ENCODE results near the gene SMYD3. TPM values are rescaled to one million over a fixed set of nuclear protein-coding genes. Genes with fewer than 3 reads are reported as not detected.

Gene SMYD3
- total RNA-seq, 1 experiment from 2014 or later = 35.1 TPM

DNA sequence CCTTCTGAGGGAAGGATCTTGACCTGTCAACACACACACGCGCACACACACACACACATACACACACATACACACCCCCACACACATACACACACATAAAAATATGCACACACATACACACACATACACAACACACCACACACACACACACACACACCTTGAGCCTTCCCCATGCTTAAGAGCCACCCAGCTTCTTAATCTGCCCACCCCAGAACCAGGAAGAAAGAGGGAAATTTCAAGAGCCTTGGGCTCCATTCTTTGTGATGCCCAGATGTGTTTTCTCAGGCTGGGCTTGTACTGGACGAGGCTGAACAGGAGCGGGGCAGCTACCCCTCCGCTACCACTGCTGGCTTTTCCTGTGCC, 708.7 kb downstream of the SMYD3 start:
- no TSS peak for BruUV-seq (replicated peaks)
- CTCF ChIA-PET = interaction anchor here (1.3 kb wide), 1 partner anchor 11 kb away, joined by 3 read pairs; no protein-coding TSS in a partner anchor

DNA sequence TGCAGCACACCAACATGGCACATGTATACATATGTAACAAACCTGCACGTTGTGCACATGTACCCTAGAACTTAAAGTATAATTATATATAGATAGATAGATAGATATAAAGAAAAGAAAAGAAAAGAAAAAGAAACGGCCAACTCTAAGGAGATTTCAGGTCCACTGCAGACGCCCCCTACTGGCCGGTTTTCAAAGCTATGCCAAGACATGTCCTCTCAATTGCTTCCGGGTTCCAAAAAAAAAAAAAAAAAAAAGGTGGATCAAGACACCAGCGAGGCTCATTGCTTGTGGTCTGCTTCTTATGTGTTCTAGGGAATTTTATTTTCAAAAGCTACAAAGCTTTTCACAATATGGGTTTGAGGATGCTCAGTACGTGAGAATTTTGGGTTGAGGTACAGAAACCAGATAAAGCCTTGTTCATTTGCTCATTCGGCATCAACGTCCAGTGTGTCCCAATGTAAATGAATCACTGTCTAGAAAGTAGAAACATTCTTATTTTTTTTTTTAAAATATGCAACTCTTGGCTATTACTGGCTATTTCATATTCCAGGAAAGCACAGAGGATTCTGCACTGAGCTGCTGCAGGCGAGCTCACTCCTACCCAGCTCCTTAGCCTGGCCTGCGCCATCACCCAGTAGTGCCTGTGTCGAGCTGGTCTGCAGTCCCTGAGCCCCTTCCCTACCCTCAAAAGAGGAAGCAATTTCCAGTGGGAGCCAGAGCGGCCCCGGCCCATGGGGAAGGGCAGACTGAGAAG, 709.3 kb downstream of the SMYD3 start:
- intact Hi-C loops (cut with micrococcal nuclease; ENCODE audit: unreplicated experiment) = no loop called here
- Mint-ChIP-seq H3K9me3 (ENCODE audit: low read depth, unreplicated experiment) (no peaks in the 10 kb centered on the region), H3K36me3 (ENCODE audit: insufficient read depth, unreplicated experiment) (no peaks in the 10 kb centered on the region), H3K27me3 (ENCODE audit: unreplicated experiment) (no peaks in the 10 kb centered on the region), H3K4me1 (ENCODE audit: low read depth, unreplicated experiment) (no peaks in the 10 kb centered on the region), H3K4me3 (ENCODE audit: low read depth, unreplicated experiment) (no peak overlapping the region), H3K27ac (ENCODE audit: unreplicated experiment) (no peak overlapping the region)
- BruUV-seq (replicated peaks) = no TSS peak
- CTCF ChIA-PET = interaction anchor here (0.7 to 1.3 kb wide), 2 partner anchors 11 to 15 kb away, joined by 3 read pairs; no protein-coding TSS in a partner anchor
- TF ChIP-seq, protein P1, sequence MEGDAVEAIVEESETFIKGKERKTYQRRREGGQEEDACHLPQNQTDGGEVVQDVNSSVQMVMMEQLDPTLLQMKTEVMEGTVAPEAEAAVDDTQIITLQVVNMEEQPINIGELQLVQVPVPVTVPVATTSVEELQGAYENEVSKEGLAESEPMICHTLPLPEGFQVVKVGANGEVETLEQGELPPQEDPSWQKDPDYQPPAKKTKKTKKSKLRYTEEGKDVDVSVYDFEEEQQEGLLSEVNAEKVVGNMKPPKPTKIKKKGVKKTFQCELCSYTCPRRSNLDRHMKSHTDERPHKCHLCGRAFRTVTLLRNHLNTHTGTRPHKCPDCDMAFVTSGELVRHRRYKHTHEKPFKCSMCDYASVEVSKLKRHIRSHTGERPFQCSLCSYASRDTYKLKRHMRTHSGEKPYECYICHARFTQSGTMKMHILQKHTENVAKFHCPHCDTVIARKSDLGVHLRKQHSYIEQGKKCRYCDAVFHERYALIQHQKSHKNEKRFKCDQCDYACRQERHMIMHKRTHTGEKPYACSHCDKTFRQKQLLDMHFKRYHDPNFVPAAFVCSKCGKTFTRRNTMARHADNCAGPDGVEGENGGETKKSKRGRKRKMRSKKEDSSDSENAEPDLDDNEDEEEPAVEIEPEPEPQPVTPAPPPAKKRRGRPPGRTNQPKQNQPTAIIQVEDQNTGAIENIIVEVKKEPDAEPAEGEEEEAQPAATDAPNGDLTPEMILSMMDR (IDR thresholded peaks at IDR 0.05; ENCODE audit: unreplicated experiment) = peak; percentile 38
- DNase-seq = peak; percentile 23

More for the DNA sequence above, 708.7 kb downstream of the SMYD3 start:
- Mint-ChIP-seq H3K36me3 (ENCODE audit: insufficient read depth, unreplicated experiment) (no peaks in the 10 kb centered on the region), H3K4me1 (ENCODE audit: low read depth, unreplicated experiment) (no peaks in the 10 kb centered on the region), H3K27ac (ENCODE audit: unreplicated experiment) (no peak overlapping the region), H3K9me3 (ENCODE audit: low read depth, unreplicated experiment) (no peaks in the 10 kb centered on the region), H3K27me3 (ENCODE audit: unreplicated experiment) (no peaks in the 10 kb centered on the region), H3K4me3 (ENCODE audit: low read depth, unreplicated experiment) (no peak overlapping the region)
- TF ChIP-seq, protein P1 (IDR thresholded peaks at IDR 0.05; ENCODE audit: unreplicated experiment) = no peak
- no peak for DNase-seq
- intact Hi-C loops (cut with micrococcal nuclease; ENCODE audit: unreplicated experiment) = no loop called here

DNA sequence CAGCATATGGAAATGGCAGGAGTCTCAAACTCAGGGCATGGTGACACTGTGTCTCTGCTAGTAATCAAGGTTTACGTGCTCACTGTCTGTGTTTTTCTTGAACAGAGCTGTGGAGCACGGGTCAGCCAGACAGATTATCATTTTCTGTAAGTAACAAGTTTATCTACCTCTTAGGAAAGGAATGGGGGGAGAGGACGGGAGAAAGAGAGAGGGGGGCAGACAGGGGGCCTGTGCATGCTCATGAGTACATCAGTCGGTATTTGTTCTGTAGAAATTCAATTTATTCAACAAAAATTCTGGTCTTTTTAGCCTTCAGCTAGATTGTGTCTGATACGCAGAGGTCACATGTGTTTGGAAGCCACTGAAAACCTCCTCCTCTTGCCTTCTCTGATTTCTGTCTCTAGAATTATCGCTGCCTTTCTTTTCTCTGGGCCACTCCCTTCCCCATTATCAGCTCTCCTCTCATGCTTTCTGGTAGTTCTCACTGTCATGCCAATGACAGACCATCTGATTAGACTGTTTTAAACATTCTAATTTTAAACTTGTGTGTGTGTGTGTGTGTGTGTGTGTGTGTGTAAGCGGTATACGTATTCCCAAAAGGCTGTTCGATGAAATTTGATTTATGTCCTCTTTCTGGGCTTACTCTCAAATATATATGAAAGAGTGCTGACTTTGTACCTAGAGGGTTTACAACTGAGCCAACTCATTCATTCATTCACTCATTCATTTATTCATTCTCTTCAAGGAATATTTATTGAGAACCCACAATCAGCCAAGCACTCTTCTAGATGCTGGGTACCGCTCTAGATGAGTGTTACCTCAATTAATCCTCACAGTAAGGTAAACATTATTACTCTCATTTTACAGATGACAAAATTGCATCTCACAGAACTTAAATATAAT, 715.4 kb downstream of the SMYD3 start:
- peaks cover 13% of the 10 kb centered on the region for H3K4me1 Mint-ChIP-seq (ENCODE audit: low read depth, unreplicated experiment)
- no peak overlapping the region for H3K27ac Mint-ChIP-seq (ENCODE audit: unreplicated experiment)
- CTCF ChIA-PET = no interaction called here
- no peaks in the 10 kb centered on the region for H3K27me3 Mint-ChIP-seq (ENCODE audit: unreplicated experiment)
- intact Hi-C loops (cut with micrococcal nuclease; ENCODE audit: unreplicated experiment) = no loop called here
- no peak for DNase-seq
- H3K4me3 Mint-ChIP-seq (ENCODE audit: low read depth, unreplicated experiment) = no peak overlapping the region
- TF ChIP-seq, protein P1 (IDR thresholded peaks at IDR 0.05; ENCODE audit: unreplicated experiment) = no peak
- BruUV-seq (replicated peaks) = no TSS peak
- no peaks in the 10 kb centered on the region for H3K9me3 Mint-ChIP-seq (ENCODE audit: low read depth, unreplicated experiment)
- H3K36me3 Mint-ChIP-seq (ENCODE audit: insufficient read depth, unreplicated experiment) = peaks cover 8% of the 10 kb centered on the region

DNA sequence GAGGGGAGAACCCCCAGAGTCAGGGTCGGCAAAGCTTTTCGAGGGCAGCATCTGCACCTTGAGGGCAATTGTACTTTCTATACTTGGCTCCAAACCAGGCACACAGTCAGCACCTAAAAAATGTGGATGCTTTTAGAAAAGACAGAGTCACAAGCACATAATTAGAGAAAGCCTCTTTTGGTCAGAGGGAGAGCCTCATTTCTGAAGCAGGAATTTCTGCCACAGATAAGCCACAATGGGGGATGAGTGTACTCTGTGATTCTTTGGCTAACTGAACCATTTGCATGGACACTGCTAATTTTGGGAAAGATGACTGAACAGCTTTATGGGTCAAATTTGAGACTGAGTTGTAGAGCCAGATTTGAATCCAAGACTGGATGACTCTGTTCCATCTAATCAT, 716.6 kb downstream of the SMYD3 start:
- Mint-ChIP-seq H3K27ac (ENCODE audit: unreplicated experiment) (no peak overlapping the region), H3K4me3 (ENCODE audit: low read depth, unreplicated experiment) (no peak overlapping the region), H3K4me1 (ENCODE audit: low read depth, unreplicated experiment) (peaks cover 13% of the 10 kb centered on the region), H3K9me3 (ENCODE audit: low read depth, unreplicated experiment) (no peaks in the 10 kb centered on the region), H3K27me3 (ENCODE audit: unreplicated experiment) (no peaks in the 10 kb centered on the region), H3K36me3 (ENCODE audit: insufficient read depth, unreplicated experiment) (peaks cover 8% of the 10 kb centered on the region)
- DNase-seq = no peak
- no TSS peak for BruUV-seq (replicated peaks)
- intact Hi-C loops (cut with micrococcal nuclease; ENCODE audit: unreplicated experiment) = no loop called here
- CTCF ChIA-PET = interaction anchor here (0.5 kb wide), 1 partner anchor 409 kb away, joined by 6 read pairs; no protein-coding TSS in a partner anchor
- TF ChIP-seq, protein P1 (IDR thresholded peaks at IDR 0.05; ENCODE audit: unreplicated experiment) = no peak
